ENCODE data around the gene POLG2.

Gene POLG2

DNA sequence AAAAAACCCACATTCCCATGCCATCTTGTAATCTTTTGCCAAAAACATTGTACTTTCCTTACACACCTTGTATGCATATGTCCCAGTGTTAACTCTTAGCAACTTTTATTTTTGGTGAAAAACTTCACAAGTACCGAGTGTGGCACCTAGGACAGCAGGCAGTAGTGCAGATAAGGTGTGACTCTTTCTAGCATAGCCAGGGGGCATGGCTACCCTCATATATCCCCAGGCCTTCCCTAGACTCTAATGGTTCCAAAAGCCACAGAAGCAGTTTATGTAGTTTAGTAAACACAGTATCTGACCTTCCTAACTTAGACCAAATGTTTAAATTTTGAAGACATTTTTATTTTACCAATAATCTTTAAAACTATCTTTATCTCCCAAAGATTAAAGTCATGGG, 68.4 kb downstream of the POLG2 start:
- CTCF ChIA-PET = interaction anchor here (1.0 kb wide), 1 partner anchor 308 kb away, joined by 9 read pairs; no protein-coding TSS in a partner anchor
- POLR2A ChIA-PET = interaction anchor here (1.9 kb wide), 1 partner anchor 68 kb away, joined by 6 read pairs; the partner anchor contains the start of gene POLG2
- no peak for DNase-seq (ENCODE audit: extremely low spot score)
- TF ChIP-seq, protein P1, sequence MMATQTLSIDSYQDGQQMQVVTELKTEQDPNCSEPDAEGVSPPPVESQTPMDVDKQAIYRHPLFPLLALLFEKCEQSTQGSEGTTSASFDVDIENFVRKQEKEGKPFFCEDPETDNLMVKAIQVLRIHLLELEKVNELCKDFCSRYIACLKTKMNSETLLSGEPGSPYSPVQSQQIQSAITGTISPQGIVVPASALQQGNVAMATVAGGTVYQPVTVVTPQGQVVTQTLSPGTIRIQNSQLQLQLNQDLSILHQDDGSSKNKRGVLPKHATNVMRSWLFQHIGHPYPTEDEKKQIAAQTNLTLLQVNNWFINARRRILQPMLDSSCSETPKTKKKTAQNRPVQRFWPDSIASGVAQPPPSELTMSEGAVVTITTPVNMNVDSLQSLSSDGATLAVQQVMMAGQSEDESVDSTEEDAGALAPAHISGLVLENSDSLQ (IDR thresholded peaks at IDR 0.05) = no peak
- TF ChIP-seq SUZ12 (IDR thresholded peaks at IDR 0.05) (no peak), TARDBP (IDR thresholded peaks at IDR 0.05) (no peak), CTBP1 (IDR thresholded peaks at IDR 0.05; ENCODE audit: borderline replicate concordance) (no peak), ELF4 (IDR thresholded peaks at IDR 0.05) (no peak), ARNT (IDR thresholded peaks at IDR 0.05) (no peak), HDGF (IDR thresholded peaks at IDR 0.05; ENCODE audit: borderline replicate concordance) (no peak), LEF1 (IDR thresholded peaks at IDR 0.05; ENCODE audit: borderline replicate concordance) (no peak), ZNF384 (IDR thresholded peaks at IDR 0.05) (no peak), NFRKB (IDR thresholded peaks at IDR 0.05) (no peak), SP1 (IDR thresholded peaks at IDR 0.05) (no peak), BHLHE40 (IDR thresholded peaks at IDR 0.05; ENCODE audit: borderline replicate concordance) (no peak), FOXM1 (IDR thresholded peaks at IDR 0.05; ENCODE audit: borderline replicate concordance) (no peak), FOXA1 (IDR thresholded peaks at IDR 0.05) (no peak), FOXK2 (IDR thresholded peaks at IDR 0.05) (no peak), L3MBTL2 (conservative IDR thresholded peaks at IDR 0.05) (no peak)
